ENCODE data around the gene FAM107A. TPM values are rescaled to one million over a fixed set of nuclear protein-coding genes. Genes with fewer than 3 reads are reported as not detected.
A peak's percentile ranks its signal among the peaks of the same experiment; 100 is the strongest.

The FAM107A gene
- total RNA-seq, 1 donor from 2014 or later = not detected

GRCh38 chr3:58575971-58576652 is 1.1 kb downstream of the FAM107A start:
- peaks cover 3% of the 10 kb centered on the region for H3K36me3 Mint-ChIP-seq (ENCODE audit: low read depth, unreplicated experiment)
- Histone ChIP-seq H3K79me2 (ENCODE audit: insufficient read depth, low read length) (no peaks in the 10 kb centered on the region), H2AFZ (ENCODE audit: low read depth, low read length) (no peak overlapping the region), H3K9ac (ENCODE audit: low read length) (no peak overlapping the region), H3K4me3 (ENCODE audit: insufficient read depth, low read depth, low read length) (no peak overlapping the region), H3K4me1 (ENCODE audit: insufficient read depth, low read length) (peaks cover 19% of the 10 kb centered on the region), H3K4me2 (ENCODE audit: low read length) (peak overlapping the region; percentile 24), H3K36me3 (ENCODE audit: insufficient read depth, low read length) (no peaks in the 10 kb centered on the region), H3K27ac (ENCODE audit: low read depth, low read length) (no peak overlapping the region), H3K27me3 (ENCODE audit: insufficient read depth, low read length) (no peaks in the 10 kb centered on the region), H4K20me1 (ENCODE audit: insufficient read depth, low read length) (no peaks in the 10 kb centered on the region), H3K9me3 (ENCODE audit: insufficient read depth, low read depth, low read length) (no peaks in the 10 kb centered on the region)
- DNase-seq (ENCODE audit: low read depth) (no peak), FAIRE-seq (no peak)
- H3K27ac Mint-ChIP-seq (ENCODE audit: unreplicated experiment) = no peak overlapping the region
- no peak for TF ChIP-seq CTCF (IDR thresholded peaks at IDR 0.05; ENCODE audit: insufficient read depth, low read depth, low read length)
- no peak for TF ChIP-seq EZH2 (IDR thresholded peaks at IDR 0.05; ENCODE audit: insufficient read depth, low read length)
- H3K9me3 Mint-ChIP-seq (ENCODE audit: unreplicated experiment) = peaks cover 7% of the 10 kb centered on the region
- H3K4me1 Mint-ChIP-seq (ENCODE audit: low read depth, unreplicated experiment) = no peaks in the 10 kb centered on the region
- H3K27me3 Mint-ChIP-seq (ENCODE audit: low read depth, unreplicated experiment) = peaks cover 12% of the 10 kb centered on the region
- H3K4me3 Mint-ChIP-seq (ENCODE audit: unreplicated experiment) = no peak overlapping the region

GRCh38 chr3:58574682-58575081 is 2.5 kb downstream of the FAM107A start:
- H3K27ac Mint-ChIP-seq (ENCODE audit: unreplicated experiment) = no peak overlapping the region
- Histone ChIP-seq H3K4me3 (ENCODE audit: insufficient read depth, low read depth, low read length) (no peak overlapping the region), H3K27ac (ENCODE audit: low read depth, low read length) (no peak overlapping the region), H2AFZ (ENCODE audit: low read depth, low read length) (no peak overlapping the region), H3K36me3 (ENCODE audit: insufficient read depth, low read length) (no peaks in the 10 kb centered on the region), H3K4me2 (ENCODE audit: low read length) (no peak overlapping the region), H3K79me2 (ENCODE audit: insufficient read depth, low read length) (no peaks in the 10 kb centered on the region), H4K20me1 (ENCODE audit: insufficient read depth, low read length) (no peaks in the 10 kb centered on the region), H3K9ac (ENCODE audit: low read length) (no peak overlapping the region), H3K9me3 (ENCODE audit: insufficient read depth, low read depth, low read length) (no peaks in the 10 kb centered on the region), H3K27me3 (ENCODE audit: insufficient read depth, low read length) (no peaks in the 10 kb centered on the region), H3K4me1 (ENCODE audit: insufficient read depth, low read length) (peaks cover 19% of the 10 kb centered on the region)
- peaks cover 12% of the 10 kb centered on the region for H3K27me3 Mint-ChIP-seq (ENCODE audit: low read depth, unreplicated experiment)
- H3K4me3 Mint-ChIP-seq (ENCODE audit: unreplicated experiment) = no peak overlapping the region
- no peaks in the 10 kb centered on the region for H3K4me1 Mint-ChIP-seq (ENCODE audit: low read depth, unreplicated experiment)
- FAIRE-seq = no peak
- H3K36me3 Mint-ChIP-seq (ENCODE audit: low read depth, unreplicated experiment) = peaks cover 3% of the 10 kb centered on the region
- TF ChIP-seq EZH2 (IDR thresholded peaks at IDR 0.05; ENCODE audit: insufficient read depth, low read length) (no peak), CTCF (IDR thresholded peaks at IDR 0.05; ENCODE audit: insufficient read depth, low read depth, low read length) (no peak)
- no peak for DNase-seq (ENCODE audit: low read depth)
- peaks cover 7% of the 10 kb centered on the region for H3K9me3 Mint-ChIP-seq (ENCODE audit: unreplicated experiment)

- peaks cover 7% of the 10 kb centered on the region for H3K9me3 Mint-ChIP-seq (ENCODE audit: unreplicated experiment)
- no peaks in the 10 kb centered on the region for H3K4me1 Mint-ChIP-seq (ENCODE audit: low read depth, unreplicated experiment)
- Histone ChIP-seq H3K4me3 (ENCODE audit: insufficient read depth, low read depth, low read length) (no peak overlapping the region), H4K20me1 (ENCODE audit: insufficient read depth, low read length) (no peaks in the 10 kb centered on the region), H2AFZ (ENCODE audit: low read depth, low read length) (no peak overlapping the region), H3K9ac (ENCODE audit: low read length) (no peak overlapping the region), H3K79me2 (ENCODE audit: insufficient read depth, low read length) (no peaks in the 10 kb centered on the region), H3K36me3 (ENCODE audit: insufficient read depth, low read length) (no peaks in the 10 kb centered on the region), H3K9me3 (ENCODE audit: insufficient read depth, low read depth, low read length) (no peaks in the 10 kb centered on the region), H3K4me2 (ENCODE audit: low read length) (no peak overlapping the region), H3K27me3 (ENCODE audit: insufficient read depth, low read length) (no peaks in the 10 kb centered on the region), H3K27ac (ENCODE audit: low read depth, low read length) (no peak overlapping the region), H3K4me1 (ENCODE audit: insufficient read depth, low read length) (peaks cover 19% of the 10 kb centered on the region)
- H3K36me3 Mint-ChIP-seq (ENCODE audit: low read depth, unreplicated experiment) = peaks cover 3% of the 10 kb centered on the region
- peaks cover 12% of the 10 kb centered on the region for H3K27me3 Mint-ChIP-seq (ENCODE audit: low read depth, unreplicated experiment)
- DNase-seq (ENCODE audit: low read depth) (no peak), FAIRE-seq (no peak)
- TF ChIP-seq CTCF (IDR thresholded peaks at IDR 0.05; ENCODE audit: insufficient read depth, low read depth, low read length) (no peak), EZH2 (IDR thresholded peaks at IDR 0.05; ENCODE audit: insufficient read depth, low read length) (no peak)
- no peak overlapping the region for H3K4me3 Mint-ChIP-seq (ENCODE audit: unreplicated experiment)
- no peak overlapping the region for H3K27ac Mint-ChIP-seq (ENCODE audit: unreplicated experiment)
Observed at GRCh38 chr3:58574106-58574505, 3.1 kb downstream of the FAM107A start.

All from astrocyte (in vitro differentiated cells and primary cell).